GM21528 (cell line): Measurements from ENCODE around the gene TMEM129.

ENCODE experiments used
- ATAC-seq: cut with Tn5 transposase; IDR thresholded peaks from one replicate; pipeline ENCODE4 v1.9.1; 2021; ENCODE audit warnings: mild to moderate bottlenecking, moderate library complexity; ENCODE audit not compliant: unreplicated experiment, low FRiP score

Gene TMEM129

DNA sequence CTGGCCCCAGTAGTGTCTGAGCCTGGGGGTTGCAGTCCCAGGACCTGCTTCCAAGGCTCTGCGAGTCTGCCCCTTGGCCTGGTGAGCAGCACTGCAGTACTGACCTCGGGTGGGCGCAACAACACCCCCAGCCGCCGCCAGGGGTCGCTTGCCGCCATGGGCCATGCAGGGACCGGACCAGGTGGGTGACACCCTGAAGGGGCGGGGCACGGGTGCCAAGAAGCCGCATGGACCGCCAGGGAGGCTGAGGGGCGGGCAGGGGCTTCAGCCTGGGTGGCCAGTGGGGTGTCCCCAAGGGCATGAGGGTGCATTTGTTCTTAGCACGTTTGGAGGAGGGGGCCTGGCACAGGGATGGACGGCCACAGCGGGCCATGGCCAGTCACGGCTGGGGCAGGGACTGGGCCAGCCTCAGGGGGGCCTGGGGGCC lies 25.2 kb upstream of the TMEM129 start:
- no peak for ATAC-seq

DNA sequence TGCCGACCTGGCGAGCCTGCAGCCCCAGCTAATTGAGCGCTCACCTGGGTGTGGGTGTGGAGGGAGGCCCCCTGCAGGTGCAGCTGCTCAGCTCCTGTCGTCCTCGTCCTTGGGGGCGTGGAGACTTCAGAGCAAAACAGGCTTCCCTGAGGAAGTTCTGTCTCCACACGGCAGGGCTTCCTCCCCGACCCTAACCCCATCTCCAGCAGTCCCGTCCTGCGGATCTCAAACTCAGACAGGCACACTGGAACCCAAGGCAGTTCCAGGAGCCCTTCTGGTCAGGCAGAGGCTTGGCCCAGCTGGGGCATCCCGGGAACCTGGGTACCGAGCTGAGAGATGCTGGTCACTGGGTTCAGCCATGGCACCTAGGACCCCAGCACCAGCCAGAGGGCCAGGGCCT lies 24.6 kb upstream of the TMEM129 start:
- ATAC-seq, result no peak

DNA sequence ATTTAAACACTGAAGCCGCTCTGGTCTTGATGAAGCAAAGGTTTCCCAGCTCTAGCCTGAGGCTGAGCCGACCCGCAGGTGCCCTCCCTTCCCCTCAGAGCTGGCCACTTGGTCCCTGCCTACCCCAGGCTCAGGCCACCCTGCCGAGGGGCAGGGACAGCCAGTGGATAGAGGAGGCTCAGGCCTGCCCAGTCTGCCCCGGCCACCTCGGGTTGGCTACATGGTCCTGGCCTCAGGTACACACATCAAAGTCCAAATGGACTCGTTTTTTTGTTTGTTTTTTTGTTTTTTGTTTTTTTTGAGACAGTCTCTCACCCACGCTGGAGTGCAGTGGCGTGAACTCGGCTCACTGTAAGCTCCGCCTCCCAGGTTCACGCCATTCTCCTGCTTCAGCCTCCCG lies 24.0 kb upstream of the TMEM129 start:
- no peak for ATAC-seq

DNA sequence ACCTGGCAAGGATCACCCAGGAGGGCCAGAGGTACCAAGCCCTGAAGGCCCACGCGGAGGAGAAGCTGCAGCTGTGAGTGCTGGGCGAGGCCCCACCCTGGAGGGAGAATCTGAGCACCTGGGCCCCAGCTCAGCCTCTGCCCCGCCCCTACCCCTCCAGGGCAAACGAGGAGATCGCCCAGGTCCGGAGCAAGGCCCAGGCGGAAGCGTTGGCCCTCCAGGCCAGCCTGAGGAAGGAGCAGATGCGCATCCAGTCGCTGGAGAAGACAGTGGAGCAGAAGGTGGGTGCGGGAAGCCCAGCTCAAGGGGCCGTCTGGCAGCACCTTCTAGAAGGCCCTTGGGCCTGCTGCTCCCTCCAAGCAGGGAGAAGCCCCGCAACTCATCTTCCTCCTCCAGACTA lies 23.4 kb upstream of the TMEM129 start:
- no peak for ATAC-seq

DNA sequence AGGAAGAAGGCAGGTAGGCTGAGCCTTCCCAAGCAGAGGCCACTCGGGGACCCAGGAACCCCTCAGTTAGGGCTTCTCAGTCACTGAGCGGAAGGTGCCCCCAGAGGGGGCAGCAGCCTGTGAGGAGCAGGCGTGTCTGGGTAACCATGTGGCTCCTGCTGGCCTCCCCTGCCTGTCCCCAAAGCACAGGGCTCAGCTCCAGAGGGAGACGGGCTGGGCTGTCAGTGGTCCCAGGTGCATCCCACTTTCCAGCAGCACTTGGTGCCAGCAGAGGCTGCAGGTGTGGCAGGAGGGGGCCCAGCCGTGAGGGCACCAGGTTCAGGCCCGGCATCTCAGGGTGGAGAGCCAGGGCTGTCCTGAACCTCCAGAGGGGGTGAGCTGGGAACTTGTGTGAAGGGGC lies 22.9 kb upstream of the TMEM129 start:
- ATAC-seq, result no peak

DNA sequence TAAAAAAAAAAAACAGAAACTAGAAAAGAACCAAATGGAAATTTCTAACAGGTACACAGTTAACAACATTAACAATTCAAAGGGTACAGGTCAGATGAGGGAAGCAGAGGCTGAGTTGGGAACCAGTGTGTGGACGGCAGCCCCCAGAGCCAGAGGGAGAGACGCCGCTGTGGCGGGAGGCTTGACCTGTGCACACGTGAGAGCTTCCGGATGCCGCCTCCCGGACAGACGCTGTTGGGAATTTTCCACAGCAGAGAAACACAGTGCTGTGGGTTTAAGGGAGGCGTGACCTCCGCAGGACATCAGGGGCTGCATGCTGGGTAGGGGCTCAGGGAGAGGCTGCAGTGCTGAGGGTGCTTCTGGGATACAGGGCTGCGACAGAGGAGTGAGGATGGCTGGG lies 22.4 kb upstream of the TMEM129 start:
- ATAC-seq, result no peak

DNA sequence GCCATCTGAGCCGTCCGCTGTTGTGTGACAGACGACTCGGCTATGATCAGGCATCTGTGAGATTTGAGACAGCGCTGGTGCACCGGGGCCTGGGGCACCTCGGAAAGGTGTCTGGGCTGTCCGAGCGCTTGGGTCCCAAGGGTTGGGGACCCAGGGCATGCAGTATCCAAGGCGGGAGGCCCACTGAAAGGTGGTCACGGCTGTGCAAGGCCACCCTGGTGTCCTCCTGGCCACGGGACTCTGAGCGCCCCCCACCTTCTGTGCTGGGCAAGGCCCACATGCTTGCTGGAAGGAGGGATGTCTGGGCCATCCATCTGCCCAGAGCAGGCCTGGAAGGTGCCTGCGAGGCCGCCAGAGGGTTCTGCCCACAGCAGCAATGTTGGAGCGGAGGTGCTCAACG lies 20.1 kb upstream of the TMEM129 start:
- no peak for ATAC-seq

DNA sequence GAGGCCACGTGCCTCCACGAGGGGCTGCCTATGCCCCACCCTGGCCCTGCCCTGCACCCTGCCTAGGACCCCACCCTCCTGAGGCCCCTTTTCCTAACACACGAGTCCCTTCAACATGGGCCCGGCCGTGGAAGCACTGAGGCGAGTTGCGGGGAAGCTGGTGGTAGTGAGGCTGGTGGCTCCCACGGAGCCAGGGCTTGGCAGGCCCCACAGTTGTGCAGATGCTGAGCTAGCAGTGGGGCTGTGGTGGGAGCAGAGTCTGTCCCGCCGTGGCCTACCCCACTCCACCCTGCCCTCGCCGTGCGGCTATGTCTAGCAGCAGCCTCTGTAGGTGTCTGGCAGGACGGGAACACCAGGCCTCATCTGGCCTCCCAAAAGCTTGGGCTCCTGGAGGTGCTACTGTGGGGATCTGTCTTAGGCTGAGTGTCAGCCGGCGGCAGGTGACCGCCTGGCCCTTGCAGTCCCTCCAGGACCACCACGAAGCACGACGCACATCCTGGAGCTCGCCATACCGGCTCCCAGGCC lies 19.0 kb upstream of the TMEM129 start:
- ATAC-seq, result no peak

DNA sequence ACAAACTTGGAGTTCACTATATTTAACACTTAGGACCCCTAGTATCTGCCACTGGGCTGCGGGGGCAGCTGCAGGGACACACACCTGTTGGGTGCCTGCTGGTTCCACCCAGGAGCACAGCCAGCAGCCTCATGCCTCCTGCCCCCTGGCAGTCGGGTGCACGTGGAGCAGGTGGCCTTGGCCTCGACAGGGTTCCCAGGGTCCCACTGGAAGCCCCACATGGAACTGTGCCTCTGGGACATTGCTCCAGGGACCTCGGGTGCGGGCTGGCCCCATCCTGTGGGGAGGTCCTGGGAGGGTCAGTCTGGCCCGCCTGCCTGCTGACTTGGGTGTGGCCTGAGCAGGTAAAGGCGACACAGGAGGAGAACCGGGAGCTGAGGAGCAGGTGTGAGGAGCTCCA lies 18.2 kb upstream of the TMEM129 start:
- no peak for ATAC-seq

DNA sequence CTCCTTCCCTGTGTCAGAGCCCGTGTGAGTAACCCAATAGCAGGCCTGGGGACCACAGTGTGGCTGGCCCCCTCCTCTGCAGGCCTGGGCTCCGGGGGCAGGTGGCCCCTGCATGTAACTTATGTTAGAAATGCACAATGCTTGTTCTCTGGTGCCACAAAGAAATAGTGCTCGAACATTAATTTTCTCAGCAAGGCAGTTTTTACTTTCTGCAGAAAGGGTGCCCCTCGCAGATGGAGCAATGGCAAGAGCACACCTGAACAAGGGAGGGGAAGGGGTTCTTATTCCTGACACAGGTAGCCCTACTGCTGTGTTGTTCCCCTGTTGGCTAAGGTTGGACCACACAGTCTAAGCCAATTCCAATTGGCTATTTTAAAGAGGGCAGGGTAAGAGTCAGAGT lies 17.3 kb upstream of the TMEM129 start:
- ATAC-seq, result no peak

DNA sequence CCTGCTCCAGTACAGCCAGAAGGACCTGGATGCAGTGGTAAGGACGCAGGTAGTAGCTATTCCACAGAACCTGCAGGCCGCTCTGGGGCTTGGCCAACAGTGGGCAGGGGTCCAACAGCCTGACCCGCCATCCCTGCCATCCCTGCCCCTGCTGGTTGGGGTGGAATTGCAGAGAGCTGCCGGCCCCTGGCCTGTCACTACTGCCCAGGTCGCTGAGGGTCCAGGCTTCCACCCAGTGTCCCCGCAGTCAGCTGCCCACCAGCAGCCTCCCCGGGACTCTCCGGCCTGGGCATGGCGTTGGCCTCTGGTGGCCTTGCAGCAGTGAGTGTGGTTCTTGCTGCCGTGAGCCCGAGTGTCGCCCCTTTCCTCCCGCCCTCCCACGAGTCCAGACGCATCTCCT lies 16.5 kb upstream of the TMEM129 start:
- ATAC-seq, result no peak

DNA sequence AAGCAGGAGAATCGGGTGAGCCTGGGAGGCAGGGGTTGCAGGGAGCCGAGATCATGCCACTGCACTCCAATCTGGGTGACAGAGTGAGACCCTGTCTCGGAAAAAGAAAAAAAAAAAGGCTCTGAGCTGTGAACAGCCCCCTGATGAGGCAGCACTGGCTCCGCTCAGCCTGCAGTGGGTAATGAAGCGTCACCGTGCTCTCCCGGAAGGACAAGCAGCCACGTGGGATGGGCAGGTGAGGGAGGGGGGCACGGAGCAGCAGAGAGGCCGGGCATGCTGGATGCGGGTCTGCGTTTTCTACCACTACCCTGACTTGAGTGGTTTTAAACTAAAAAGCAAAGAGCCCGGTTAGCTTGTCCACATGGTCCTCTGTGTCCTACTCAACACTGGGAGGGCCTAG lies 15.7 kb upstream of the TMEM129 start:
- no peak for ATAC-seq

DNA sequence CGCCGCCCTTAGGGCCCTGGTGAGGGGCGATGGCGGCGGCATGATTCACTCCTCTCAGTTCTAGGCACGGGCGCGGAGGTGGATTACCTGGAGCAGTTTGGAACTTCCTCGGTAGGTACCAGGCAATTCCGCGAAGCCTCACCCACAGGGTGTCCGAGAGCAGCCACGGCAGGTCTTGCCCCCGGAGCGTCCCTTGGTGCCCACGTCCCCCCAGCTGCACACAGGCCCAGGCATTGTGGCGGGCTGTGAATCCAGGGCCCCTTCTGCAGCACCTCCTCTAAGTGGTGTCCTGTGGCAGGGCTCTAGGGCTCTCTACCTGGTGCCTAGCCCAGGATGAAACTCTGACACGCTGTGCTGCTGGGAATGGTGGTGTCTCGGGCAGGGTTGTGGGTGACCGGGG lies 14.1 kb upstream of the TMEM129 start:
- ATAC-seq, result no peak

DNA sequence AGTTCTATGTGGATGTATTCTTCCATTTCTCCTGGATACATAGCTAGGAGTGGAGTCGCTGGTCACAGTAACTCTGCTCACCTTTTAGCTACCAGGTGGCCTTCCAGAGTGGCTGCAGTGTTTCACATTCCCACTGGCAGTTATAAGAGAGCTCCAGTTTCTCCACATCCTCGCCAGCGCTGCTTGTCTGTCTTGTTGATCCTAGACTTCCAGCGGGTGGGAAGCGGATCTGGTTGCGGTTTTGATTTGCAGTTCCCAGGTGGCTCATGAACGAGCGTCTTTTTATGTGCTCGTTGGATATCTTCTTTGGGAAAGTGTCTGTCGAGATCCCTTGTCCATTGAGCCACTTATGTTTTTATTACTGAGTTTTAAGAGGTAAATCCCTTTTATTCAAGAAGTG lies 11.8 kb upstream of the TMEM129 start:
- no peak for ATAC-seq

DNA sequence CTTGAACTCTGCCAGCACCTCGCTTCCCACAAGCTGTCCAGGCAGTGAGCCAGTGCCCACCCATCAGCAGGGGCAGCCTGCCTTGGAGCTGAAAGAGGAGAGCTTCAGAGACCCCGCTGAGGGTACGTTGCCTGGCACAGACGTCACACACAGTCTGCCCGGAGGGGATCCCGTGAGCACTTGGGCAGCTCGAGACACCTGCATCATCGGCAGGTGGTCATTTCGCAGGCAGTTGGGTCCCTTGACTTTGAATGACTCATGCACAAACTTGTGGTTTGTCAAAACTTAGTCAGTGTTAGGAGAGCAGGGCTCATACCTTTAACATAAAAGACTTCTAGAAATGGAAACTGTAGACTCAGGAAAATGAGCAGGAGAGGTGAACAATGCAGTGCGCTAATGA lies 10.1 kb upstream of the TMEM129 start:
- ATAC-seq, result no peak

DNA sequence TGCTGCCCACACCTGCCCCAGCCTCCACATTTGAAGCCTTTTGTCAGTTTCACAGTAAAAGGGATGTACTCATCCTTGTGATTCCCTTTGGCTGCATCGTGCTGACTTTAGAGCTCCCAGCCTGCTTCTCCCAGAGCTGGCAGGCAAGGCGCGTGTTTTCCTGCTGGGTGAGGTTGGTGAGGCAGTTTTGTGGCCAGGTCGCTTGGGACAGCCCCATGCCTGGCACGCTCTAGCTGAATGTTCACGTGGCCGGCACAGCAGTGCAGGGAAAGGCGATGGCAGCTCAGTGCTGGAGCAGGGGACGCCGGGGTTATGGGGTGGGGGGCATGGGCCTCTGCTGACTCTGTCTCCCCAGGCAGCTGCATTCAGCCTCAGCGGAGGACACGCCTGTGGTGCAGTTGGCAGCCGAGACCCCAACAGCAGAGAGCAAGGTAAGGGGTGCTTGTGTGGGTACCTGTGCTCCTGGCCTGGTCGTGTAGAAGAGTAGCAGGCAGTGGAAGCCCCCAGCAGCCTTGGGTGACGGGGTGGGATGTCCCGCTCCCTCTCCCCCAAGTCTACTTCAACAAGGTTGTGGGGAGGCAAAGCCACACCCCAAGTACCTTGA lies 9.5 kb upstream of the TMEM129 start:
- no peak for ATAC-seq

DNA sequence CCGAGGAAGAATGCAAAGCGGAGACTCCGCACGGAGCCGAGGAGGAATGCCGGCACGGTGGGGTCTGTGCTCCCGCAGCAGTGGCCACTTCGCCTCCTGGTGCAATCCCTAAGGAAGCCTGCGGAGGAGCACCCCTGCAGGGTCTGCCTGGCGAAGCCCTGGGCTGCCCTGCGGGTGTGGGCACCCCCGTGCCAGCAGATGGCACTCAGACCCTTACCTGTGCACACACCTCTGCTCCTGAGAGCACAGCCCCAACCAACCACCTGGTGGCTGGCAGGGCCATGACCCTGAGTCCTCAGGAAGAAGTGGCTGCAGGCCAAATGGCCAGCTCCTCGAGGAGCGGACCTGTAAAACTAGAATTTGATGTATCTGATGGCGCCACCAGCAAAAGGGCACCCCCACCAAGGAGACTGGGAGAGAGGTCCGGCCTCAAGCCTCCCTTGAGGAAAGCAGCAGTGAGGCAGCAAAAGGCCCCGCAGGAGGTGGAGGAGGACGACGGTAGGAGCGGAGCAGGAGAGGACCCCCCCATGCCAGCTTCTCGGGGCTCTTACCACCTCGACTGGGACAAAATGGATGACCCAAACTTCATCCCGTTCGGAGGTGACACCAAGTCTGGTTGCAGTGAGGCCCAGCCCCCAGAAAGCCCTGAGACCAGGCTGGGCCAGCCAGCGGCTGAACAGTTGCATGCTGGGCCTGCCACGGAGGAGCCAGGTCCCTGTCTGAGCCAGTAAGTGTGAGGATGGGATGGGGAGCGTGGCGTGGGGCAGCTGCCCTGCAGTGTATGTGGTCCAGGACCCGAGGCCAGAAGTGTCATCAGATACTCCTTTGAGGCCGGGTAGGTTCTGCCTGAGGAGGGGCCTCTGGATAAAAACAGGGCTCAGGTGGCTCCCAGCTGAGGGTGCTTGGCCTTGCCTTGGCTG lies 7.2 kb upstream of the TMEM129 start:
- ATAC-seq, result no peak

DNA sequence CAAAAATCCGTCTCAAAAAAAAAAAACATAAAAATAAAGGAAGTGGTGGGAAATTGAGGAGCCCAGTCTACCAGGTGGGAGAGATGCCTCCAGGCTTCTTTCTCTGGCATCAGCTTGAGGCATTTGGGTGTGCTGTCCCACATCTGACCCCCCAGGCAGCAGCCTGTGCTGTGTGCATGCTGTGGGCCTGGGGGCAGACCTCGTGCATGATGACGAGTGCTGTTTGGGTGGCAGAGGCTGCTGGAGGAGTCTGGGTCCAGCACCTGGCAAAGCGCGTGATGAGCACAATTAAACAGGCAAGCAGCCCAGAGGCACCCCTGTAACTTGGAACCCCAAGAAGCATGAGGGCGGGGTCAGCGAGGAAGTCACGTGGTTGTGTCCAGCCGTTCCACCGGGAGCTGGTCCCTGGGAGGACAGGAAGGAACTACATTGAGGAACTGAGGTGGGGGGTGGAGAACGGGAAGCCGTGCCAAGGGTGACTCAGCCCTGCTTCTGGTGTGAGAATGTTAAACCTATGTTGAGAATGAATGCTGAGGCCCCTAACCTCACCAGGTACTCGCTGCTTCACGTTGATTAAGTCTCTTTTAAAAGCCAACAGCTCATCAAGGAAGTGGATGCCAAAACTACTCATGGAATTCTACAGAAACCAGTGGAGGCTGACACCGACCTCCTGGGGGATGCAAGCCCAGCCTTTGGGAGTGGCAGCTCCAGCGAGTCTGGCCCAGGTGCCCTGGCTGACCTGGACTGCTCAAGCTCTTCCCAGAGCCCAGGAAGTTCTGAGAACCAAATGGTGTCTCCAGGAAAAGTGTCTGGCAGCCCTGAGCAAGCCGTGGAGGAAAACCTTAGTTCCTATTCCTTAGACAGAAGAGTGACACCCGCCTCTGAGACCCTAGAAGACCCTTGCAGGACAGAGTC lies 6.3 kb upstream of the TMEM129 start:
- no peak for ATAC-seq

DNA sequence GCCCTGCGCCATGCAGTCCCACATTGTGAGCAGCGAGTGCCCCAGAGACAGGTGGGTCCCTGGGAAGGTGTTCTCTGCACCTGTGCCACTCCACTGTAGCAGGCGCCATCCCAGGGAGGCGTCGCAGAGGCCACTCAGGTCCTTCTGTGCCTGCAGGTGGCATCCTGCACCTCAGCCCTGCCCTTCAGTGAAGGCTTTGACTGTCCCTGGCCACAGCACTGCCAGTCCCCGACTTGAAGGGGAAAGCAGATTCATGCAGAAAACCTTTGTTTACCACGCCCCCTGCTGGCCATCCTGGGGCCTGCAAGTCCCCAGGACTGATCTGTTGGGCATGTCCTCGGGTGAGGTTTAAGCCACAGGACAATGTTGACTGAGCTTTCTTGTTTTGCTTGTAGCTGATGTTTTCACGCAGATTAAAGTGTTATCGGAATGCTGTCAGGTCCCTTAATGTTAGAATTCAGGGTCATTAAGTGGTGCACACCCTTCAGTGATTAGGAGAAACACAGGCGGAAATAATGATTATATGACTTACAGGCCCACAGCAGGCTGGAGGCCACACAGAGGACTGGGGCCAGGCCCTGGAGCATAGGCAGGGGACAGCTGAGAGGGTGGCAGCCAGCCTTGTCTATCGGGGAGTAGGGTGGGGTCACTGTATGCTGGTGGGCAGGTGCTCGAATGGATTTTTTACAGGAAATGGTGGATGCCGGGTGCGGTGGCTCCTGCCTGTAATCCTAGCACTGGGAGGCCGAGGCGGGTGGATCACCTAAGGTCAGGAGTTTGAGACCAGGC lies 5.2 kb upstream of the TMEM129 start:
- no peak for ATAC-seq

DNA sequence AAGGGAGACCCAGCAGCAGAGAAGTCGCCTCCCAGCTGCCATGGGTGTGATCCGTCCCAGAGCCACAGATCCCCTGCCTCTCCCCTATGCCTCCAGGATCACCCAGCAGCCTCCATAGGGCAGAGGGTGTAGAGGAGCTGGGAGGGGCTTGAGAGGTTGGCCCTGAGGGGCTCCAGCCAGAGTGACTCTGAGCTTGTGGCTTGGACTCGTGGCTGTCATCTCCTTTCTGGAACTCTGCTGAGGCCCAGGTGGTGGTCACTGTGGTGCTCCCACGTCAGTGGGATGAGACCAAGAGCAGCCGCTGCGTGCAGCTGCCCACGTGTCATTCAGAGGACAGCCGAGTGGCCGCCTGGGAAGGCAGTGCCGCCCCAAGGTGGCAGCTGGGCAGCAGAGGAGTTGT lies 4.4 kb upstream of the TMEM129 start:
- no peak for ATAC-seq
